H9 (cell line): ENCODE measurements around the gene ETV4. TPM values are rescaled to one million over a fixed set of nuclear protein-coding genes. Genes with fewer than 3 reads are reported as not detected.

ENCODE experiments used
- DNase-seq: peaks from one replicate; pipeline ENCODE4 v3.0.0-alpha.2; 2017
- H2AFZ ChIP-seq: one replicate; pipeline ENCODE4 v1.6.1; 2013; ENCODE audit warnings: mild to moderate bottlenecking, low read length, control low read depth, moderate library complexity
- H2AK5ac ChIP-seq: 2 replicates; pipeline ENCODE4 v1.6.1; 2013; ENCODE audit warnings: low read length, control low read depth, mixed read lengths; ENCODE audit not compliant: insufficient read length
- H2BK120ac ChIP-seq: one replicate; pipeline ENCODE4 v1.6.1; 2013; ENCODE audit warnings: low read depth, mild to moderate bottlenecking, low read length, control low read depth, inconsistent platforms; ENCODE audit not compliant: poor library complexity, severe bottlenecking
- H2BK12ac ChIP-seq: 2 replicates; pipeline ENCODE4 v1.6.1; 2013; ENCODE audit warnings: low read length, control low read depth, mixed read lengths, low read depth; ENCODE audit not compliant: insufficient read length
- H2BK15ac ChIP-seq: 2 replicates; pipeline ENCODE4 v1.6.1; 2013; ENCODE audit warnings: low read depth, low read length, control low read depth
- H2BK20ac ChIP-seq: one replicate; pipeline ENCODE4 v1.6.1; 2013; ENCODE audit warnings: low read depth, mild to moderate bottlenecking, low read length, control low read depth, inconsistent platforms; ENCODE audit not compliant: poor library complexity, severe bottlenecking
- H2BK5ac ChIP-seq: 2 replicates; pipeline ENCODE4 v1.6.1; 2013; ENCODE audit warnings: low read length, control low read depth, mixed read lengths; ENCODE audit not compliant: insufficient read length
- H3K14ac ChIP-seq: 2 replicates; pipeline ENCODE4 v1.6.1; 2013; ENCODE audit warnings: low read length, control low read depth; ENCODE audit not compliant: insufficient read depth
- H3K18ac ChIP-seq: 2 replicates; pipeline ENCODE4 v1.6.1; 2013; ENCODE audit warnings: low read depth, mild to moderate bottlenecking, mixed read lengths, low read length, control low read depth; ENCODE audit not compliant: insufficient read length
- H3K23ac ChIP-seq: 2 replicates; pipeline ENCODE4 v1.6.1; 2013; ENCODE audit warnings: low read length, control low read depth, mixed read lengths, low read depth; ENCODE audit not compliant: insufficient read length
- H3K23me2 ChIP-seq: 2 replicates; pipeline ENCODE4 v1.6.1; 2013; ENCODE audit warnings: low read depth, mild to moderate bottlenecking, mixed read lengths, low read length, control low read depth; ENCODE audit not compliant: insufficient read length, poor library complexity, severe bottlenecking
- H3K27ac ChIP-seq: 2 replicates; pipeline ENCODE4 v1.5.1; 2013; ENCODE audit warnings: low read length, control low read depth, mixed read lengths, low read depth; ENCODE audit not compliant: insufficient read length
- H3K27me3 ChIP-seq: 2 replicates; pipeline ENCODE4 v1.6.1; 2013; ENCODE audit warnings: low read length, control low read depth, inconsistent platforms; ENCODE audit not compliant: insufficient read depth
- H3K4ac ChIP-seq: 2 replicates; pipeline ENCODE4 v1.6.1; 2013; ENCODE audit warnings: low read depth, mild to moderate bottlenecking, control low read depth, inconsistent platforms, low read length, moderate library complexity
- H3K4me1 ChIP-seq: 2 replicates; pipeline ENCODE4 v1.6.1; 2013; ENCODE audit warnings: low read length, control low read depth, inconsistent platforms; ENCODE audit not compliant: insufficient read depth
- H3K4me2 ChIP-seq: 2 replicates; pipeline ENCODE4 v1.6.1; 2013; ENCODE audit warnings: low read length, control low read depth, mixed read lengths; ENCODE audit not compliant: insufficient read length, insufficient read depth
- H3K56ac ChIP-seq: 2 replicates; pipeline ENCODE4 v1.6.1; 2013; ENCODE audit warnings: low read depth, mild to moderate bottlenecking, mixed read lengths, low read length, control low read depth; ENCODE audit not compliant: insufficient read length
- H3K79me1 ChIP-seq: 2 replicates; pipeline ENCODE4 v1.6.1; 2013; ENCODE audit warnings: low read depth, mild to moderate bottlenecking, moderate library complexity, low read length, control low read depth, inconsistent platforms; ENCODE audit not compliant: insufficient read depth, poor library complexity, severe bottlenecking
- H3K79me2 ChIP-seq: 2 replicates; pipeline ENCODE4 v1.6.1; 2013; ENCODE audit warnings: low read length, control low read depth, inconsistent platforms; ENCODE audit not compliant: insufficient read depth
- H3K9ac ChIP-seq: 2 replicates; pipeline ENCODE4 v1.6.1; 2013; ENCODE audit warnings: low read length, control low read depth, mixed read lengths; ENCODE audit not compliant: insufficient read length; ENCODE audit errors: extremely low read depth
- H3K9me3 ChIP-seq: one replicate; pipeline ENCODE4 v1.6.1; 2013; ENCODE audit warnings: low read depth, low read length, inconsistent platforms; ENCODE audit not compliant: control insufficient read depth
- H3T11ph ChIP-seq: one replicate; pipeline ENCODE4 v1.6.1; 2013; ENCODE audit warnings: mild to moderate bottlenecking, low read length, control low read depth, inconsistent platforms
- H4K20me1 ChIP-seq: one replicate; pipeline ENCODE4 v1.6.1; 2013; ENCODE audit not compliant: control insufficient read depth, insufficient read length, insufficient read depth
- H4K5ac ChIP-seq: 2 replicates; pipeline ENCODE4 v1.6.1; 2013; ENCODE audit warnings: low read depth, mild to moderate bottlenecking, mixed read lengths, low read length, control low read depth; ENCODE audit not compliant: insufficient read length
- H4K8ac ChIP-seq: replicated peaks from 2 replicates; pipeline ENCODE4 v1.6.1; 2013; ENCODE audit warnings: low read length, control low read depth, mixed read lengths, low read depth; ENCODE audit not compliant: insufficient read length
- H4K91ac ChIP-seq: 2 replicates; pipeline ENCODE4 v1.6.1; 2013; ENCODE audit warnings: low read depth, mild to moderate bottlenecking, moderate library complexity, mixed read lengths, low read length, control low read depth; ENCODE audit not compliant: insufficient read length
- H3K27ac Mint-ChIP-seq, 3 experiments: 2 replicates in 2 of 3; 3 replicates in 1 of 3; pipeline ENCODE4 v1.8.0; 2020 to 2021; ENCODE audit warnings: mixed read lengths in 3 of 3, mild to moderate bottlenecking in 1 of 3, moderate library complexity in 1 of 3
- H3K27me3 Mint-ChIP-seq: 2 replicates; pipeline ENCODE4 v1.8.0; 2021; ENCODE audit warnings: low read depth, mild to moderate bottlenecking, moderate library complexity, mixed read lengths
- H3K36me3 Mint-ChIP-seq, 3 experiments: 2 replicates in 2 of 3; 3 replicates in 1 of 3; pipeline ENCODE4 v1.8.0; 2020 to 2021; ENCODE audit warnings: low read depth in 3 of 3, mixed read lengths in 3 of 3; ENCODE audit not compliant: insufficient read depth in 1 of 3
- H3K4me1 Mint-ChIP-seq, 2 experiments: 2 replicates each; pipeline ENCODE4 v1.8.0; 2020; ENCODE audit warnings: mixed read lengths in 2 of 2
- H3K4me3 Mint-ChIP-seq, 2 experiments: 2 replicates in 1 of 2; 3 replicates in 1 of 2; pipeline ENCODE4 v1.8.0; 2020 to 2021; ENCODE audit warnings: mild to moderate bottlenecking in 2 of 2, mixed read lengths in 2 of 2, moderate library complexity in 1 of 2
- H3K9me3 Mint-ChIP-seq, 2 experiments: 2 replicates in 1 of 2; 3 replicates in 1 of 2; pipeline ENCODE4 v1.8.0; 2020; ENCODE audit warnings: mild to moderate bottlenecking in 2 of 2, mixed read lengths in 2 of 2, moderate library complexity in 1 of 2
- WGBS: extraction: QIAGEN DNeasy Blood & Tissue Kit; methylation state at CpG from one replicate; pipeline ENCODE4 v1.1.7; 2013; ENCODE audit warnings: missing lambda C conversion rate, low lambda C conversion rate, mixed read lengths; ENCODE audit not compliant: insufficient read length; ENCODE audit errors: extremely low coverage; 5-methylcytosine and 5-hydroxymethylcytosine counted together
- total RNA-seq: library from RNA; stranded (reverse); gene quantifications from 2 replicates; pipeline ENCODE4 v1.2.1, GENCODE V29; 2021
- TF ChIP-seq, protein P1 (sequence below): fragments of 200-600 bp; sonication (generic); conservative IDR thresholded peaks from 3 replicates; pipeline ENCODE4 v1.8.0; 2021; ENCODE audit warnings: antibody characterized with exemption, mild to moderate bottlenecking

The ETV4 gene
- total RNA-seq, 1 experiment from 2014 or later = 74.4 TPM

DNA sequence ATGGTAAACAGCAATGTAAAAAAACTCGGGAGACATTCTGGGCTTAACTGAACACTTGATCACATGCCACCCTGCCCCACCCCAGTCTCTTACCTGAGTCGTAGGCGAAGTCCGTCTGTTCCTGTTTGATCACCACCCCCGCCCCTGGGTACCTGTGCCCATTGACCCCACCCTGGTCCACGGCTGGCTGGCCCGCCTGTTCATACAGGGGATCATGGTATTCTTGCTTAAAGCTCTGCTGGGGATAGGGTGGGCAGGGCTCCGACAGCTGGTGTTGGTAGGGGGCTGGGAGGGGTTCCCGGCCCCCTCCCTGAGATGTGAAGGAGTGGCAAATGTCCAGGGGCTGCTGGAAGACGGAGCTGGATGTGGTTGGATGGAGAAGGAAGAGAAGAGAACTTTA is 13.6 kb downstream of the ETV4 start:
- H3K23me2 ChIP-seq = no peaks in the 10 kb centered on the region
- no peak overlapping the region for H3K14ac ChIP-seq
- 100% methylated on average over 1 of the region's 10 CpGs for whole genome bisulfite sequencing
- TF ChIP-seq, protein P1, sequence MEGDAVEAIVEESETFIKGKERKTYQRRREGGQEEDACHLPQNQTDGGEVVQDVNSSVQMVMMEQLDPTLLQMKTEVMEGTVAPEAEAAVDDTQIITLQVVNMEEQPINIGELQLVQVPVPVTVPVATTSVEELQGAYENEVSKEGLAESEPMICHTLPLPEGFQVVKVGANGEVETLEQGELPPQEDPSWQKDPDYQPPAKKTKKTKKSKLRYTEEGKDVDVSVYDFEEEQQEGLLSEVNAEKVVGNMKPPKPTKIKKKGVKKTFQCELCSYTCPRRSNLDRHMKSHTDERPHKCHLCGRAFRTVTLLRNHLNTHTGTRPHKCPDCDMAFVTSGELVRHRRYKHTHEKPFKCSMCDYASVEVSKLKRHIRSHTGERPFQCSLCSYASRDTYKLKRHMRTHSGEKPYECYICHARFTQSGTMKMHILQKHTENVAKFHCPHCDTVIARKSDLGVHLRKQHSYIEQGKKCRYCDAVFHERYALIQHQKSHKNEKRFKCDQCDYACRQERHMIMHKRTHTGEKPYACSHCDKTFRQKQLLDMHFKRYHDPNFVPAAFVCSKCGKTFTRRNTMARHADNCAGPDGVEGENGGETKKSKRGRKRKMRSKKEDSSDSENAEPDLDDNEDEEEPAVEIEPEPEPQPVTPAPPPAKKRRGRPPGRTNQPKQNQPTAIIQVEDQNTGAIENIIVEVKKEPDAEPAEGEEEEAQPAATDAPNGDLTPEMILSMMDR = no peak
- H3K9ac ChIP-seq = no peak overlapping the region
- no peak overlapping the region for H3K56ac ChIP-seq
- no peaks in the 10 kb centered on the region for H3K9me3 ChIP-seq
- DNase-seq = no peak
- H3K4ac ChIP-seq = no peak overlapping the region
- H2BK15ac ChIP-seq = no peak overlapping the region
- H4K8ac ChIP-seq = no peak overlapping the region
- Mint-ChIP-seq H3K27ac (no peak overlapping the region), H3K4me1 (peaks cover 42 to 50% of the 10 kb centered on the region in 2 experiments), H3K36me3 (peaks cover 14 to 68% (median 30%) of the 10 kb centered on the region in 3 experiments), H3K27me3 (peaks cover 31% of the 10 kb centered on the region), H3K4me3 (no peak overlapping the region), H3K9me3 (no peaks in the 10 kb centered on the region)
- H2BK120ac ChIP-seq = no peak overlapping the region
- H2BK20ac ChIP-seq = no peak overlapping the region
- no peak overlapping the region for H3K18ac ChIP-seq
- H3K27ac ChIP-seq = no peak overlapping the region
- no peak overlapping the region for H2BK12ac ChIP-seq
- H2AK5ac ChIP-seq = no peak overlapping the region
- H3K4me1 ChIP-seq = peaks cover 8% of the 10 kb centered on the region; the same call in 1 of the 2 replicates
- H4K20me1 ChIP-seq = no peaks in the 10 kb centered on the region
- H2BK5ac ChIP-seq = no peak overlapping the region
- no peak overlapping the region for H3T11ph ChIP-seq
- no peak overlapping the region for H4K5ac ChIP-seq
- H3K23ac ChIP-seq = no peak overlapping the region
- H4K91ac ChIP-seq = no peak overlapping the region
- no peaks in the 10 kb centered on the region for H3K79me1 ChIP-seq
- no peaks in the 10 kb centered on the region for H3K27me3 ChIP-seq
- H2AFZ ChIP-seq = no peak overlapping the region
- H3K4me2 ChIP-seq = no peak overlapping the region
- H3K79me2 ChIP-seq = no peaks in the 10 kb centered on the region
